Activated naive CD4-positive, alpha-beta T cell treated with anti-CD3 and anti-CD28 coated beads, Interleukin-2, amount 50 U/mL, for 24 hours (primary cell): Measurements from ENCODE around the gene MORC4.

Experiments used
- H3K27ac Mint-ChIP-seq: one replicate; pipeline ENCODE4 v1.8.0; 2021; ENCODE audit warnings: mild to moderate bottlenecking, mixed read lengths
- H3K27me3 Mint-ChIP-seq: one replicate; pipeline ENCODE4 v1.8.0; 2021; ENCODE audit warnings: mixed read lengths
- H3K36me3 Mint-ChIP-seq: one replicate; pipeline ENCODE4 v1.8.0; 2021; ENCODE audit warnings: mixed read lengths
- H3K4me1 Mint-ChIP-seq: one replicate; pipeline ENCODE4 v1.8.0; 2021; ENCODE audit warnings: mixed read lengths
- H3K4me3 Mint-ChIP-seq: one replicate; pipeline ENCODE4 v1.8.0; 2021; ENCODE audit warnings: mild to moderate bottlenecking, mixed read lengths
- H3K9me3 Mint-ChIP-seq: one replicate; pipeline ENCODE4 v1.8.0; 2021; ENCODE audit warnings: mixed read lengths

The MORC4 gene

GRCh38 chrX:106935175-106935574 lies 64.8 kb downstream of the MORC4 start:
- Mint-ChIP-seq H3K27me3 (no peaks in the 10 kb centered on the region), H3K4me1 (peaks cover 14% of the 10 kb centered on the region), H3K36me3 (no peaks in the 10 kb centered on the region), H3K27ac (no peak overlapping the region), H3K9me3 (no peaks in the 10 kb centered on the region), H3K4me3 (no peak overlapping the region)

GRCh38 chrX:106933538-106933961 lies 66.5 kb downstream of the MORC4 start:
- H3K27me3 Mint-ChIP-seq, result no peaks in the 10 kb centered on the region

GRCh38 chrX:106932960-106933537 lies 67.0 kb downstream of the MORC4 start:
- Mint-ChIP-seq H3K9me3 (no peaks in the 10 kb centered on the region), H3K36me3 (no peaks in the 10 kb centered on the region), H3K4me1 (peaks cover 14% of the 10 kb centered on the region), H3K27me3 (no peaks in the 10 kb centered on the region), H3K4me3 (no peak overlapping the region), H3K27ac (no peak overlapping the region)

More at GRCh38 chrX:106933538-106933961, 66.5 kb downstream of the MORC4 start:
- Mint-ChIP-seq H3K4me1 (peaks cover 14% of the 10 kb centered on the region), H3K9me3 (no peaks in the 10 kb centered on the region), H3K36me3 (no peaks in the 10 kb centered on the region), H3K27ac (no peak overlapping the region), H3K4me3 (no peak overlapping the region)

GRCh38 chrX:106932492-106932923 lies 67.5 kb downstream of the MORC4 start:
- Mint-ChIP-seq H3K36me3 (no peaks in the 10 kb centered on the region), H3K27ac (peak overlapping the region; percentile 17), H3K4me1 (peaks cover 14% of the 10 kb centered on the region), H3K4me3 (no peak overlapping the region), H3K9me3 (no peaks in the 10 kb centered on the region), H3K27me3 (no peaks in the 10 kb centered on the region)

GRCh38 chrX:106931831-106932491 lies 68.1 kb downstream of the MORC4 start:
- Mint-ChIP-seq H3K4me3 (no peak overlapping the region), H3K9me3 (no peaks in the 10 kb centered on the region), H3K27ac (no peak overlapping the region), H3K4me1 (peaks cover 14% of the 10 kb centered on the region), H3K27me3 (no peaks in the 10 kb centered on the region), H3K36me3 (no peaks in the 10 kb centered on the region)

- Mint-ChIP-seq H3K27ac (no peak overlapping the region), H3K36me3 (no peaks in the 10 kb centered on the region), H3K4me1 (peaks cover 7% of the 10 kb centered on the region), H3K9me3 (no peaks in the 10 kb centered on the region), H3K27me3 (no peaks in the 10 kb centered on the region), H3K4me3 (no peak overlapping the region)
Measured at GRCh38 chrX:106928227-106928626, 71.8 kb downstream of the MORC4 start.

GRCh38 chrX:106927700-106928099 lies 72.3 kb downstream of the MORC4 start:
- H3K27me3 Mint-ChIP-seq, result no peaks in the 10 kb centered on the region
- H3K36me3 Mint-ChIP-seq, result no peaks in the 10 kb centered on the region

GRCh38 chrX:106927023-106927422 lies 73.0 kb downstream of the MORC4 start:
- H3K27ac Mint-ChIP-seq, result no peak overlapping the region
- H3K4me3 Mint-ChIP-seq, result no peak overlapping the region
- no peaks in the 10 kb centered on the region for H3K9me3 Mint-ChIP-seq
- H3K27me3 Mint-ChIP-seq, result no peaks in the 10 kb centered on the region
- H3K36me3 Mint-ChIP-seq, result no peaks in the 10 kb centered on the region
- H3K4me1 Mint-ChIP-seq, result no peaks in the 10 kb centered on the region

More at GRCh38 chrX:106927700-106928099, 72.3 kb downstream of the MORC4 start:
- H3K9me3 Mint-ChIP-seq, result no peaks in the 10 kb centered on the region
- peaks cover 2% of the 10 kb centered on the region for H3K4me1 Mint-ChIP-seq
- H3K27ac Mint-ChIP-seq, result no peak overlapping the region
- H3K4me3 Mint-ChIP-seq, result no peak overlapping the region

GRCh38 chrX:106921637-106922036 lies 78.4 kb downstream of the MORC4 start:
- Mint-ChIP-seq H3K9me3 (no peaks in the 10 kb centered on the region), H3K27me3 (no peaks in the 10 kb centered on the region), H3K4me3 (no peak overlapping the region), H3K27ac (no peak overlapping the region), H3K36me3 (no peaks in the 10 kb centered on the region), H3K4me1 (peaks cover 19% of the 10 kb centered on the region)

GRCh38 chrX:106919932-106920452 lies 80.0 kb downstream of the MORC4 start, which contains the start of gene CLDN2:
CLDN2 (plus strand) TSS chrX:106920402; CDS start chrX:106928229, 7,827 bp downstream.
- no peaks in the 10 kb centered on the region for H3K27me3 Mint-ChIP-seq
- H3K4me1 Mint-ChIP-seq, result peaks cover 24% of the 10 kb centered on the region
- no peaks in the 10 kb centered on the region for H3K36me3 Mint-ChIP-seq
- H3K4me3 Mint-ChIP-seq, result no peak within 1 kb of the TSS
- H3K27ac Mint-ChIP-seq, result no peak within 1 kb of the TSS
- no peaks in the 10 kb centered on the region for H3K9me3 Mint-ChIP-seq

GRCh38 chrX:106917830-106918500 lies 82.0 kb downstream of the MORC4 start:
- Mint-ChIP-seq H3K4me1 (peaks cover 24% of the 10 kb centered on the region), H3K4me3 (peak overlapping the region; percentile 9), H3K27ac (no peak overlapping the region), H3K9me3 (no peaks in the 10 kb centered on the region), H3K27me3 (no peaks in the 10 kb centered on the region), H3K36me3 (no peaks in the 10 kb centered on the region)

GRCh38 chrX:106912864-106913263 lies 87.1 kb downstream of the MORC4 start:
- no peak overlapping the region for H3K27ac Mint-ChIP-seq
- H3K9me3 Mint-ChIP-seq, result no peaks in the 10 kb centered on the region

GRCh38 chrX:106906361-106906760 lies 93.7 kb downstream of the MORC4 start:
- Mint-ChIP-seq H3K4me3 (no peak overlapping the region), H3K9me3 (no peaks in the 10 kb centered on the region), H3K36me3 (no peaks in the 10 kb centered on the region), H3K4me1 (no peaks in the 10 kb centered on the region), H3K27ac (no peak overlapping the region), H3K27me3 (no peaks in the 10 kb centered on the region)

More at GRCh38 chrX:106912864-106913263, 87.1 kb downstream of the MORC4 start:
- no peak overlapping the region for H3K4me3 Mint-ChIP-seq
- no peaks in the 10 kb centered on the region for H3K36me3 Mint-ChIP-seq
- H3K27me3 Mint-ChIP-seq, result no peaks in the 10 kb centered on the region
- peaks cover 17% of the 10 kb centered on the region for H3K4me1 Mint-ChIP-seq

GRCh38 chrX:106905064-106905708 lies 94.8 kb downstream of the MORC4 start:
- Mint-ChIP-seq H3K27ac (no peak overlapping the region), H3K36me3 (no peaks in the 10 kb centered on the region), H3K27me3 (no peaks in the 10 kb centered on the region), H3K4me1 (no peaks in the 10 kb centered on the region), H3K4me3 (no peak overlapping the region), H3K9me3 (no peaks in the 10 kb centered on the region)

- Mint-ChIP-seq H3K4me1 (no peaks in the 10 kb centered on the region), H3K27ac (no peak overlapping the region), H3K27me3 (no peaks in the 10 kb centered on the region), H3K36me3 (no peaks in the 10 kb centered on the region), H3K9me3 (no peaks in the 10 kb centered on the region), H3K4me3 (no peak overlapping the region)
Measured at GRCh38 chrX:106903856-106904528, 96.0 kb downstream of the MORC4 start.
